ENCODE data around the gene NEO1.

- TF ChIP-seq CTCF (IDR thresholded peaks at IDR 0.05) = no peak
- TF ChIP-seq ZFX (IDR thresholded peaks at IDR 0.05; ENCODE audit: borderline replicate concordance) = no peak
Measured at GRCh38 chr15:73200339-73200738, 148.1 kb downstream of the NEO1 start.
